CD4-positive, alpha-beta T cell treated with Interleukin-2 at 100 ng/mL for 4 hours (primary cell): Measurements from ENCODE around the gene CIAO3.
A peak's percentile ranks its signal among the peaks of the same experiment; 100 is the strongest.

Experiments
- DNase-seq: peaks from one replicate; pipeline ENCODE4 v3.0.0-alpha.2; 2020; ENCODE audit warnings: low spot score

The CIAO3 gene

DNA sequence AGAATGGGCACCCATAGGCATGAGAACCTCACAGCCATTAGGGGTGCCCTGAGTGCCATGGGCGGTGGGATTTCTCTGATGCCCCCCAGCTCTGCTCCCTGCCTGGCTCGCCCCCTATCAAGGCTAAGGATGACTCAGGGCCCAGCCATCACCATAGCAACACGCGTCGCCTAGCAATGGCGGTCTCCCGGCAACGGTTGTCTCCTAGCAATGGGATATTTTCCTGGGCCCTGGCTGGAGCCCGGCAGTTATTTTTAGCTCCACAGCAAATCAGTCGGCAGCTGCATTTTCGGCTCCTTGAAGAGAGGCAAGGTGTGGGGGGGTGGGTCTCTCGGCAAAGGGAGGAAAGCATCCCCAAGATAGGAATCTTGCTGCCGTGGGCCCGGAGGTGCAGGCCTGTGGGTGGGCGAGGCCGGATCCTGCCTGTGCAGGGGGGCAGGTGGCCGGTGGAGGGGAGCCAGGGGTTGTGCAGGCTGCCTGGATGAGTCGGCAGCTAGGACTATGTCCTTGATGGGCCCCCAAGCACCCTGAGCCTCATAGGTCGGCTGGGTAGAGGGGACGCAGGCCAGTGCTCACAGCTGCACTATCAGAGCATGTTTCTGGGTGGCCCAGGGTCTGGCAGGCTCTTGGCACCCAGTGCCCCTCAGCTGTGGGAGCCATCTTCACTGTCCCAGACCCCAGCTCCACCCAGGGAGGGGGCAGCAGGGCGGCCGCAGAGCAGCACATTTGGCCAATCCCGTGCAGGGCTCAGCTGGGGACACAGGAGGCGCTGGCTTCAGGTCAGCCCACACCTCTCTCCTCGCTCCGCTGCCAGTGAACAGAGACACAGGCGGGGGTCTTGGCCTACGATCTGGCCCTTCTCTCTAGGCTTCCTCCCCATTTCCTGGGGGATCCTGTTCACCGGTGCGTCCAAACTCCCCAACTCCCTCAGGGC, 31.0 kb downstream of the CIAO3 start:
- no peak for DNase-seq

DNA sequence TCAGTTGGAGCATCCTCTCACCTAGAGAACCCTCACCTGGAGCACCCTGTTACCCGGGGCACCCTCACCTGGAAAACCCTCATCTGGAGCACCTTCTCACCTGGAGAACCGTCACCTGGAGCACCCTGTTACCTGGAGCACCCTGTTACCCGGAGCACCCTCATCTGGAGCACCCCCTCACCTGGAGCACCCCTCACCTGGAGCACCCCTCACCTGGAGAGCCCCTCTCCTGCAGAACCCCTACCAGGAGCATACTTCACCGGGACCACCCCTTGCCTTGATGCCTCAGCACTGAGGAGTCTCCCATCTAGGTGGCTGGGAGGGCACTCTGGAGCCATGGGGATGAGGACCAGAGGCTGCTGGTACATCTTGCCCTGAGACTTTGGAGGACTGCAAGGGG, 31.8 kb downstream of the CIAO3 start:
- DNase-seq: no peak

DNA sequence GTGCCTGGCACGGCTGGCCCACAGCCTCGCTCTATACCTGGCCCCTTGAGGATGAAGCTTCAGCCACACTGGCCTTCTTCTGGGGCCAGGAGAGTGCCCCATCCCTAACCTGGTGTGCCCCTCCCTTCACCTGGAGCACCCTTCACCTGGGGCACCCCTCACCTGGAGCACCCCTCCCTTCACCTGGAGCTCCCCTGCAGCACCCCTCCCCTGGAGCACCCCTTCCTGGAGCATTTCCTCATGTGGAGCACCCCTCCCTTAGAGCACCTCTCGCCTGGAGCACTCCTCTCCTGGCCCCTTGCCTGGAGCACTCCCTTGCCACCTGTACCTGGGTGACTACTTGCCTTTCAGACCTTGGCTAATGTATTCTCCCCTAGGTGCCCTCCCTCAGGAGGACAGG, 32.8 kb downstream of the CIAO3 start:
- DNase-seq: no peak

DNA sequence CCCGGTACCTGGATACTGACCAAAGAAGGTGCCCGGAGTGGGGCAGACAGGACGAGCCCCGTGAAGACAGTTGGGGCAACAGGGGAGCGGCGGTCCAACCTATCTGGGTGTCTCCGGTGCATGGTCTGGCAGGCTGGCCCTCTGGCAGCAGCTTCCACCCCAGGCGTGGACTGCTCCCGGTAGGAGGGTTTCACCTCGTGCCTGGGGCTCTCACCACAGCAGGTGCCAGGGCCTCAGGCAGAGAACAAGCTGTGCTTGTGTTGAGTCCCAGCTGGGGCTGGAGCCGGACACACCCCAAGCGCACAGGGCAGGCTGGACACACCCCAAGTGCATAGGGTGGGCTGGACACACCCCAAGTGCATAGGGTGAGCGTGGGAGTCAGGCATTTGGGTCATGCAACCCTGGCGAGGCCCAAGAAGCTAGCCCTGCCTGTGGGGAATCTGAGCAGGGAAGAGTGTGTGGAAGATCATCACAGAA, 33.7 kb downstream of the CIAO3 start:
- DNase-seq: no peak

DNA sequence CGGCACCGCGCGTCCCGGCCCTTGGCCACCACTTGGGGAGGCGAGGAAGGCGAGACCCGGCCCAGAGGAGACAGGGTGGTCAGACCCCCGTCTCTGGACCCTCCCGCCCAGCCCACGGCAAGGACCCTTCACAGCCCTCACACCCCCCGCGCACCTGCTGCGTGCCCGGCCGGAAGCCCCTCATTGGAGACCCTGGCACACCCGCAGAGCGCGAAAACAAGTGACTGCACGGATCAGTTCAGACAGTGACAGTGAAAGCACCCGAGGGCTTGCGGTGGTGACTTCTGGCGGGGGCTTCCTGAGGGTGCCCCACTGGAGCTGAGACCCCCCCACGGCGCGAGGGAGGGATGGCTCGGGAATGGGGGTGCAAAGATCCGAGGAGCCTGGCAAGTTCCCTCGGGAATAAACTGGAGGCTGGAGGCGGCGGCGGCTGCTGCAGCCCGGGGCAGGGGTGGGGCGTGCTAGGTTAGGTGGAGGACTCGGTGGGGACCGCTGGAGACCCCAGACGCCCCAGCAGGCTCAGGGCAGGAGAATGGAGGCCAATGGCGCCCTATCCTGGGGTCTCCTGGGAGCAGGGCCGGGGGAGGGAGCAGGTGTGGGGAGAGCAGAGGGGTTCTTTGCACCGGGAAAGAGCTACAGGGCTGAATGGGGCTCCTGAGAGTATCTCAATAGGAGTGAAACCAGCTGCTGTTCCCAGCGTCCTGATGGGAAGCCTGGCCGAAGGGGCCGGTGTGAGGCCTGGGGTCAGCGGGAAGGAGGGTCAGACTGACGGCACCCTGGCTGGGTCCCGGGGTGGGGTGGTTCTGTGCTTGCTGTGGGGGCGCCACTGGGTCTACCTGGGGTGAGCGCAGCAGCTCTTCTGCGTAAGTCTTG, 34.4 kb downstream of the CIAO3 start:
- no peak for DNase-seq

DNA sequence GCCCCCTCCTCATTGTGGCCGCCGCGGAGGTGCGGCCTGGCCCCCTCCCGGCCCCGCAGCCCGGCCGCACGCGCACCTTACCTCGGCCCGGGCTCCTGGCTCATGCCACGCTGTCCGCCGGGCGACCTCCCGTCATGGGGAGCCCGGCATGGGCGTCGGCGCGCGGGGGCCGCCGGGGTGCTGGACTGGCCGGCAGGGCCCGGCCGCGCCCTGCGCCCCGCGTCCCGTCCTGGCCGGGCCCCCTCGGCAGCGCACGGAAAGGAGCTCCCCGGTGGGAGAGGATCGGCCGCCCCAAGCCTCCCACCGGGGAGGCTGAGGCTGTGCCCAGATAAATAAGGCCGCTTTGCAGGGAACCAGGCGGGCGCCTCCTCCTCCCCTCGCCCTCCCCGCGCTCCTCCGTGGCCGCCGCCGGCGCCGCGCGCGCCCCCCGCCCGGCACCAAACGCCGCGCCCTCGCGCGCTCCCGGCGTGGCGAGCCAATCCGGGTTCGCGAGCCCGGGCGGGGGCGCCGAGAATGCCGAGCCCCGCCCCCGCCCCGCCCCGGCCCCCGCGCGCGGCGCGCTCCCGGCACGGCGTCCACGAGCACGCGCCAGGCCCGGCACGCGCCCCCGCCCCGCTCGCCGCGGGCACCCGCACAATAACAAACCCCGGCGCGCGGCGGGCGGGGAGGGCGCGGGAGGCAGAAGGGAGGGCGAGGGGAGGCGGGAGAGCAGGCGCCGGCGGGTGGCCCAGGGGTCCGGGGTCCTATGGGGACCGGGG, 35.2 kb downstream of the CIAO3 start, which contains the start of gene FBXL16:
Gene FBXL16 (minus strand): TSS at position 371 of the 758 bp plus-strand sequence. CDS start 8,396 bp downstream, outside the sequence.
- DNase-seq: no peak

DNA sequence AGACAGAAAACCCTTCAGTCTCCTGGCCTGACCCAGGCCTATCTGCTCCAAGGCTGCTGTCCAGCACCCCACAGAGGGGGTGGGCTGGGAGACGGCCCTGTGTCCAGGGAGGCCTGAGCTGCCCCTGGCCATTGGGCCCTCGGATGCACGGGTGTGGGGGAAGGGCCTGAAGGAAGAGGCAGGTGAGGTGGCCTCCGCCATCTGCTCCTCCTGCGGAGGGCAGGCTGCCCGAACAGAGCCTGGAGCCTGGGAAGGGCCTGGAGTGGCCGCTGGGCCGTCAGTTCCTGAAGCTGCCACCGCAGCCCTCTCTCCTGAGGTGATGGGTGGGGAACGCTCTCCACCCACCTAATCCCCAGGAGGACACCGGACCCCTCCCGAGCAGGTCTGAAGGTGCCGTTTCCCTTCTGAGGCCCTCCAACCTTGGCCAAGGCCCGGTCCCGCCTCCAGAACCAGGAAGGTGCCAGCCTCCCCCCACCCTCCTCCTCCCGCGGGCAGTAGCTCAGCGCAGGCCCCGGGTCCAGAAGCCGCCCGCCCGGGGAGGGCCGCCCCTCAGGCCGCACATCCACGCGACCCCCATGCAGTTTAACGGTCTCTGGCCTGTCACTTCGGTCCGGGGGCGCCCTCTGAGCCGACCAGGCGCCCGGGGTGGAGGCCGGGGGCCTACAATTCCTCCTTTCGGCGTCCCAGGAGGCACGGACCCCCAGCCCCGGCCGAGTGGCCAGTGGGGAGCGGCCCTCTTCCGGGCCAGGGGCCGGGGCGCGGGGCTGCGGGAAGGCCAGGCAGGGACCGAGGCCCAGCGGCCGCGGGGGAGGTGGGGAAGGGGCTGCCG, 36.0 kb downstream of the CIAO3 start:
- DNase-seq: no peak

DNA sequence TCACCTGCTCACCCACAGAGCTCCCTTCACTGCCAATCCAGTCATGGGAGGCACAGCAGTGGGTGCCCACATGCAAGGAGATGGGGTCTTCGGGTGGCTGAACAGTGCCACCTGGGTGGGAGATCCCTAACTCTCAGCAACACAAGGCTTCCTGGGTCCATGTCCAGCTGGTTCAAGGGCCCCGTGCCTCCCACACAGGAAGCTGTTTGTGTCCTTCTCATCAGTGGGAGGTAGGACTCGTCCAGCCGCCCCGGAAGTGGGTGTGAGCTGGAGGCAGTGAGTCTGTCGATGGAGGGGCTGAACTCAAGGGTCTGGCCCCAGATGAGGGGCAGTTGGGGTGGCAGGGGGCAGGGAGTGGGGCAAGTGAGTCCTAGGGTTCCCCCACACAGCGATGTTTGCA, 36.8 kb downstream of the CIAO3 start:
- DNase-seq: no peak

DNA sequence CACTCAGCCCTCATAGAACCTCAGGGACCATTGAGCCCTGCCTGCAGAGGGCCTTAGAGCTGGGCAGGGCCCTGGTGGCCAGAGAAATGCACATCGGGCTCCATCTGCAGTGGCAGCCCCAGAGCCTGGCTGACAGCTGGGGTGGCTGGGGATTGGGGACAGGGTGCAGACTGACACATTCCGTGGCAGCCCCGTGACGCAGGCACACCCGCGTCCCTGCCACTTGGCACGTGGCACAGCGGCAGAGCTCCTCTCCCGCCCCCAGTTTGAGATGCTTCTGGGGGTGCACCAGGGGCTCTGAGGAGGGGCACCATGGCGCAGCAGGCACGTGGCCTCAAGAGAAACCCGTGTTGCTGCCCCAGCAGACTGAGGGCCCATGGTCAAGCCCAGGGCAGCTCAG, 37.4 kb downstream of the CIAO3 start:
- DNase-seq: no peak

DNA sequence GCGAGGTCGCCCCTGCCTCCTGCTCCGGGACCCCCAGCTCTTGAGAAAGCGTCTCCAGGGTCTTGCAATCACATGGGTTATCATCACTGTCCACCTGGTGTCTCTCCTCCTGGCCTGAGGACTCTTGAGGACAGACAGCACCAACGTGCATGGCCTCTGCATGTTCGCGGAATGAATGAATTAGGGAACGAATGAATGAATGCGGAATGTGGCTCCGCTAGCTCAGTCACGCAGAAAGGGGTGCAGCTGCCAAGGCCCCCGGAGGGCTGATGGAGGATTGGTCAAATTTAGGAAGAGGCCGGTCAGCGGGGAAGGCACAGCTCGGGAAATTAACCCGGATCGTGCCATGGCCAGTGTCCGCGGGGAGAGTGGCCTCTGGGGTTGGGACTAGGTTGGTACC, 38.5 kb downstream of the CIAO3 start:
- DNase-seq: no peak

DNA sequence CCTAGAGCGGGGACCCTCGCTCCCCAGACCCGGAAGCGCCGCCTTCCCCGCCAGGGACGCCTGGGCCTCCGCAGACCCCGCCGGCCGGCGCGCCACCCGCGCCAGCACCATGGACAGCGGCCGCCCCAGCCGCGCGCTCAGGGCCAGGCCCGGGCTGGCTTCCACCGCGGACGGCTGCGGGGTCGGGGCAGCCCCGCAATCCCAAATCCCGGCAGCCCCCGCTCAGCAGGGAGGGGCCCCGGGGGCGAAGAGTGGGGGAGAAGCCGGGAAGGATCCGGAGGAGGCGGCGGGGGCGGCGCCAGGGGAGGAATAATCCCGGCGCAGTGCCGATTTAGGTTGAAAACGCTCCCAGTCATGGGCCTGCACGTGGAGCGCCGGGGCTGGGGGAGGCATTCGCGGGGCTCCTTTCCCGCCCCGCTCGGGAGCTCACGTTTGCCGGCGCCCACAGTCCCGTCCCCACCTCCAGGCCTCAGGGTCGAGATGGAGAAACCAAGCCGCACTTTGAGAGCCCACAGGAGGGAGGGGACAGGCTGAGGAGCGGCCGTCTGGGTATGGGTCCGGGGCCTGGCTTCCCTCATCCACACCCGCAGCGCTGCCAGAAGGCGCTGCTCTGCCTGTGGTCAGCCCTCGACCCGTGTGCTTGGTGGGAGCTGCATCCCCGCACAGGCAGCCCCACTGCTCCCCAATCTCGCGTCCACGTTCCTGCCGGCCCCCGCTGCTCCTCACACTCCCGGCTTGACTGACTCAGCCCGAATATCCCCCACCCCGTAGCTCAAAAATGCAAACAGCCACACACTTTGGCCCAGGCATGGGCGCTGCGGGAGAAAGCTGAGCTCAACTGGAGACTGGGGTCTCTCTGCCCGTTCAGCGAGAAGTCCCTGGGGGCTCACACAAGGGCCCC, 39.9 kb downstream of the CIAO3 start:
- DNase-seq: peak; percentile 52

DNA sequence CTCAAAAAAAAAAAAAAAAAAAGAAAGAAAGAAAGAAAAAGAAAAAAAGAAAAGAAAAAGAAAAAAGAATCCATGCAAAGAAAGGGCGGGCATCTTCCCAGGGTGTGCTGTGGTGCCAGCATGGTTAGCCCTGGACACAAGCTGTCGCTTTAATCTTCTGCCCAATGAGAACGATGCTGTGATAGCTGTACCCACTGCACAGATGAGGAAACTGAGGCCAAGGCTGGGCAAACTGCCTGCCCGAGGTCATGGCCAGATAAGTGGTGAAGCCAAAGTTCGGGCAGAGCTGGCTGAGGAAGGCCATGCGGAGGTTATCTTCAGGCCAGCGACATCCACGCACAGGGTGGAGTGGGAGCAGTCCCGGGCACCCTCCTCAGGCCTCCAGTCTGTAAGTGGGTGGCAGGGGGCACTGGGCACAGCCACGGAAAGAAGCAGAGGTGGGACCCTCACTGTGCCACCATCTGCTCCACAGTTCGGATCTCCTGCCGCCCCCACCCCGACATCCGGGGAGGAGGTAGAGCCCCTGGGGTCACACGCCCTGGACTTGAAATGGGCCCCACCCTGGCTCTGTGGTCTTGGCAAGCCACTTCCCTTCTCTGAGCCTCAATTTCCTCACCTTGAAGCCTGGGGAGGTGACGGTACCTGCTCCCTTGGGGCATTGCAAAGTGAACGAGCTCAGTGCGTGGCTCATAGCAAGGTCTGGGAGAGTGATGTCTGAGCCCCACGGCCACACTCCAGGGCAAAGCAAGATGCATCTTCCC, 41.7 kb downstream of the CIAO3 start:
- DNase-seq: no peak

DNA sequence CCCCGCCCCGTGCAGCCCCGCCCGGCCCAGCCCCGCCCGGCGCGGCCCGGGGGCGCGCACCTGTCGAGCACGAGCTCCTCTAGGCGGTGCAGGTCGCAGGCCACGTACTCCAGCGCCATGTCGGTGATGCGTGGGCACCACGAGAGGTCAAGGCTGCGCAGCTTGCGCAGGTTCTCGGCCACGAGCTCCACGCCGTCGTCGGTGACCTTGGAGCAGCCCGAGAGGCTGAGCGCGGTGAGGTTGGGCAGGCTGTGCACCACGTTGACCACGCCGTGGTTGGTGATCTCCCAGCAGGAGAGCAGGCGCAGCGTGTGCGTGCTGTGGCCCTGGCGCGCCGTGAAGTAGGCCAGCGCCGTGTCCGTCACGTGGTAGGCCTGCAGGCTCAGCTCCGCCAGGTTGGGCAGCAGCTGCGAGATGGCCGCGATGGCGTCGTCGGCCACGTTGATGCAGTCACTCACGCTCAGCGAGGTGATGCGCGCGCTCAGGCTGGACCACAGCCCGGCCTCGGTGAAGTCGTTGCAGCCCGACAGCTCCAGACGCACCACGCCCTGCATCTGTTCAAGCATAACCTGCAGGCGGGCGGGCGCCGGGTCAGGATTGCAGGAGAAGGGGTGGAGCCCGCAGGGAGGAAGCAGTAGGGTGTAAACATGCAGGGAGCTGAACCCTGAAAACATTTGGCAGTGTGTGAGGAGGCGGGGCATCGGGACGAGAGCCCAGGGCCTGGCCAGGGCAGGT, 45.3 kb downstream of the CIAO3 start:
- DNase-seq: peak; percentile 69

DNA sequence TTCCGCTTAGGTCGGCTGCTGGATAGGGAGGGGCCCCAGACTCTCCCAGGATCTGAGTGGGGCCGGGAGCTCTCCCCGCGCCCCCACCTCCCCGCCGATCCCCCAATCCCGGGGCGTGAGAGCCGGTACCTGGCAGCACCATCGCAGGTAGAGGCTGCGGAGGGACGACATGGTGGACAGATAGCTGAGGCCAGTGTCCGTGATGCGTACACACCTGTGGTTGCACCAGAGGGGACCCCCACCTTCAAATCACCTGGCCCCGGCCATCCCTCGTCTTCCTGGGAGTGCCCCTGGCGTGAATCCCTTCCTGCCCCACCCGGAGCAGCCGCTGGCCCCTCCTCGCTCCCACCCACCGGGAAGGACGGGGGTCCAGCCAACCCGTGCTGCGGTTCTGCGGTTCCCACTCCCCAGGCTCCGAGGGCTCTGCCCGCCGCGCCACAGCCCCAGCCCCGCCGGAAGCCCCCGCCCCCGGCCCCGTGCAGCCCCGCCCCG, 45.9 kb downstream of the CIAO3 start:
- DNase-seq: no peak

DNA sequence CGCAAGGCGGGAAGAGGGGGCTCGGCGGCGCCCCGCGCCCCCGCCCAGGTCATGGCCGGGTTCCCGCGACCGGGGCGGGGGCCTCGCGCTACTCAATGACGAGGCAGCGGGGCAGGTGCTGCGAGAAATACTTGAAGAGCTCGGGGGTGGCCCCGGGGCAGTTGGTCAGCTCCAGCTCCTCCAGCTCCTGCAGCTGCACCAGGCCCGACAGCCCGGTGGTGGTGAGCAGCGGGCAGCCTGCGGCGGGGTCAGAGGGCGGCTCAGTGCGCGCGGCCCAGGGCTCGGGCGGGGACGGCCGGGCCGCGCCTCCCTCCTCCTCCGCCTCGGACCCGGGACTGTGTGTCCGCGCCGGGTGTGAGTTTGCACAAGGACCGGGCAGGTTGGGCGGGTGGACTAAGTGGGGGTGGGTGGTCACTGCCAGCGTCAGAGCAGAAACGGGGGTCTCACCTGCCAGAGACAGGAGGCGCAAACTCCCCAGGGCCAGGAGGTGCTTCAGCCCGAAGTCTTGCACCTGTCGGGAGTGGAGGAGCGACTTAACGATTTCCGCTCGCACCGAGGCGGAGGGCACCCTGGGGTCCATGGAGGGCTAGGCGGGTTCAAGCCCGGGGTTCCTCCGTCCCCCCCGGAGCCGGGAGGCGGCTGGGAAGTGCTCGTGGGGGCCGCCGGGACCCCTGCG, 46.5 kb downstream of the CIAO3 start:
- no peak for DNase-seq

DNA sequence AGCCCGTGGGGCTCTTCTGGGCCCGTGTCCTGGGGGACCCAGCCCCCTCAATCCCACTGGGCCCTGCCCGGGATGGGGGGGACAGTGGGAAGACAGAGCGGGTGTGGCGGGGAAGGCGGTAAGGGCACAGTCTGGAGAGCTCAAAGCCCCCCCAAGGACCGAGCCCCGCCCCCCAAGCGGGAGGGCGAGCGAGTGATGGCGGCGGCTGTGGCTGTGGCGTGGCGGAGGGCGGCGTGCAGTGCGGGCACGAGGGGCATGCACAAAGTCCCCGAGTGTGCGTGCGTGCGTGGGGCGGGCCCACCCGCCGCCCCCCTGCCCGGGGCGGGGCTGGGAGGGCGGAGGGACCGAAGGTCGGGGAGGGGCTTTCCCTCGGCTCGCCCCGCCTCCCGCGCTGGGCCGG, 47.0 kb downstream of the CIAO3 start:
- no peak for DNase-seq

DNA sequence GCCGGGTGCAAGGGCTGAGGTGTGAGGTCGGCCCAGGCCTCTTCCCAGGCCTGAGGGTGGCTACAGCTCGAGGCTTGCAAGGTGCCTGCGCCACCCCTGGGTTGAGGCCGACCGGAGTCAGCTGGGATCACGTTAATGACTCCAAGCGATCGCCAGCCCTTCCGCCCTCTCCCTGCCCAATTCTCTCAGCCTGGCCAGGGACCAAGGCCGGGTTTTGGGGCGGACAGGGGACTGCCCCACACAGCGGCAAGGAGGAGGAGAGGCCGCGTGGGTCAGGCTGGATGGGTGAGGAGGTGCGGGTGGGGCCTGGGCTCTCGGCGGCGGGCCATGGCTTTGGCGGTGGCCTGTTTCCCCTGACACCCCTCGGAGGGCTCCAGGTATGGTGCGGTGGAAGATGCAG, 47.4 kb downstream of the CIAO3 start:
- DNase-seq: no peak
